HG02759 (cell line): ENCODE results near the gene MRPL38.
A peak's percentile ranks its signal among the peaks of the same experiment; 100 is the strongest.

ENCODE experiments used
- ATAC-seq: cut with Tn5 transposase; IDR thresholded peaks from one replicate; pipeline ENCODE4 v1.9.1; 2021; ENCODE audit warnings: mild to moderate bottlenecking, moderate library complexity; ENCODE audit not compliant: unreplicated experiment

MRPL38 gene

DNA sequence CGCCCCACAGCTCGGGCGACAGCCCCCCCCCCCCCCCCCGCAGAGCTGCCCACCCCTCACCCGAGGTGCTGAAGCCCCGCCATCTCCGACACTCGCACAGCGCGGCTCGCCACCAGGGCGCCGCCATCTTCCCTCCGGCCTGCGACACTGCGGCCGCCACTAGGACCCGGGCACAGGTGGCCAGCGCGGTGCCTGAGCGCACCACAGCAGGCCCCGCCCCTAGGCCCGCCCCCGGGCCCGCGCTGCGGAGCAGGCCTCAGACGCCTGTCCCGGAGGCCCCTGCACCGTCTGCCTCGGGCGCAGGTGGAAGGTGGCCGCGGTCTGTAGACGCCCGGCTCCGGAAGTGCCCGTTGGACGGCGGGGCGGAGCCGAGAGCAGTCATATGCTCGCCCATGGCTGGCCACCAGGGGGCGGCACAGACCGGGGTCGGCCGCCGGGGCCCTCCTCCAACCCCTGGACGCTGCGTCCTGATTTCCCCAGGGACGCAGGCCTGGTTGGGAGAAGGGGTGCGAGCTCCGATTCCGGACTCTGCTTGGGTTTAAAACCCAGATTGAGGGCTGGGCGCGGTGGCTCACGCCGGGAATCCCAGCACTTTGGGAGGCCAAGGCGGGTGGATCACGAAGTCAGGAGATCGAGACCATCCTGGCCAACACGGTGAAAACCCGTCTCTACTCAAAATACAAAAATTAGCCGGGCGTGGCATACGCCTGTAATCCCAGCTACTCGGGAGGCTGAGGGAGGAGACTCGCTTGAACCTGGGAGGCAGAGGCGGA is at the start of gene MRPL38:
Gene MRPL38, minus strand, starts transcription at position 136 of the 773 bp plus-strand sequence. Its CDS starts 9 bp downstream, at position 127.
- ATAC-seq = peak; percentile 97

- ATAC-seq = no peak
Observed at GRCh38 chr17:75950855-75951554, 46.3 kb upstream of the MRPL38 start.

DNA sequence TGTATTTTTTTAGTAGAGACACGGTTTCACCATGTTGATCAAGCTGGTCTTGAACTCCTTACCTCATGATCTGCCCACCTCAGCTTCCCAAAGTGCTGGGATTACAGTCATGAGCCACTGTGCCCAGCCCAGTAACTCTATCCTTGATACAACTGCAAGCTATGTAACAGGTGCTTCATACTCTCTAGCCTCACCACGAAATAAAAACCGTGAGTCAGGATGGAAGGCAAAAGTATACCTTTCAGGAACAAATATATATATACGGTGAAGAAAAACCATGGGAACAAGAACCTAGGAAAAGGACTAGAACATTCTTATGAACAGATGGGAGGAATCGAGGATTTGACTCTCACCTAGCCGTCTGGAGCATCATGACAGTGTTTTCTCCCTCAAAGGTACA is 45.7 kb upstream of the MRPL38 start:
- no peak for ATAC-seq

GRCh38 chr17:75945211-75945610 is 40.5 kb upstream of the MRPL38 start:
- no peak for ATAC-seq

DNA sequence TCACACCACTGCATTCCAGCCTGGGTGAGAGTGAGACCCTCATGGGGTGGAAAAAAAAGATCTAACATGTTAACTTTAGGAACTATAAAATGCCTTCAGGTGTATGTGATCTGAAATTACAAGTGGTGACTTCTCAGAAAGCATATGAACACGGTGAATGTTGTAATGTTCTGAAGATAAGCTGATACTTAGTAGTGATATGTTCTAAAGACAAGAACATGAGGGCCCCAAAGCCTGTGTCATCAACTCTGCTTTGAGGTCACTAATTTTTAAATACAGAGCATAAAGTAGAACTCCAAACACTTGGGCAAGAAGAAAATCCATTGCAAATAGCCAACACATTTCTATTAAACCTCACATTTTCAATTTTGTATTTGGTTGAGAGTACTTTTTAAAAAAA is 38.8 kb upstream of the MRPL38 start:
- ATAC-seq = no peak

DNA sequence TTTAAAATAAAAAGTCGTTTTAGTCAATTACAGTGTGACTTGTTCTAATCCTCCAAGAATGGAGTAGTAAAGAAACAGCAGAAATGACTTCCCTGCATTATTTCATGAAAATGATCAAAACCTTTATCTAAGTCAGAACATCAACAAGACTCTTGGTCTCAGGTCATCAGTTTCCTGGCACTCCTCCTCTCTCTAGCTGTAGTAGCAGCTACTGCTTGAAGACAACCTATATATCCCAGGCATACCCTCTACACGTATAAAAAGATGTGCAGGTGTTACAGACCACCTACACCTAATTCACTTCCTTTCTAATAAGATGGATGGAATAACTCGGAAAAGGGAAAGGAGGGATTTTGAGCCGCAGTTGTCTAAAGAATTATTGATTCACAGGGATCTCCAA is 37.8 kb upstream of the MRPL38 start:
- no peak for ATAC-seq

DNA sequence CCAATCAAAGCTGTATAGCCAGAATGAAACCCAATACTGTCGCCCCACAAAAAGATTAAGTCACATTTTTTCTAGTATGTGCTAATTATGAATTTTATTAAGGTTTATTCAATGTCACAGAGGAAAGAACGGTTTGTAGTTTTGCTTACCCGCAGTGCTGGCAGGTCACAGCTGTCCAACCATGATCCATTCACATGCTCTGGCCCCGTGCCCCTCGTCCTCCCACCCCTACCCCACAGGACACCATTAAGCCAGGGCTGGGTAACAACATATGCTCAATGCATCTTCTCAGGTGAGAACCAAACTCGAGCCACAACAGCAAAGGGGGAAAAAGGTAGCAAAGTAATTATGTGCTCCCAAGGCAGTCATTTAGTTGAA is 36.7 kb upstream of the MRPL38 start:
- no peak for ATAC-seq

- ATAC-seq = peak; percentile 97
Observed at GRCh38 chr17:75940727-75941441, 36.2 kb upstream of the MRPL38 start, which contains the start of gene FBF1. Gene FBF1 (minus strand): TSS chr17:75941042. CDS start chr17:75938149, 2,893 bp downstream.

DNA sequence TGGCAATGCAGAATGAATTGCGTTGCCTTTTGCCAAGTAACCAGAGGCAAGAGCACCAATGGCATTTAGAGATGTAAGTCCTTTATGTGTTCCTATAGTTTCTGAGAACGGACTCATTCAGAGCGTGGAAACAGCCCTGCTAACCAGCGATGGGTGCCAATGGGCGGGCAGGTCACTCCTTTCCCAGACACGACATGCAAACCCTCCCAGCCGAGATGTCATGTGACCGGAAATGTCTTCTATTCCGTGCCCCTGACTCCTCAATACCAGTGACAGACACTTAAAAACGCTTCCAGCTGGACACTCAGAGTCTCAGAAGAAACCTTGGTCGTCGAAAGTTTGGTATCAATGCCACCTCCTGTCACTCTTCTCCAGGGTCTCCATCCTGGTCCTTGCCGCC is 33.0 kb upstream of the MRPL38 start:
- no peak for ATAC-seq

DNA sequence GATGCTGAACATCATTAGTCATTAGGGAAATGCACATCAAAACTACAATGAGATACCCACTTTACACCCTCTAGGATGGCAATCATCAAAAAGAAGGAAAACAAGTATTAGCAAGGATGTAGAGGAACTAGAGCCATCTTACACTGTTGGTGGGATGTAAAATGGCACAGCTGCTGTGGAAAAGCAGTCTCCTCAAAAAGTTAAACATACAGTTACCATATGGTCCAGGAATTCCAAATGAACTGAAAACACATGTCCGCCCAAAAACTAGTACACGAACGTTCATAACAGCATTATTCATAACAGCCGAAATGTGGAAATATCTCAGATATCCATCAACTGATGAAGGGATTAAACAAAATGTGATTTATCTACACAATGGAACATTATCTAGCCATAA is 29.1 kb upstream of the MRPL38 start:
- ATAC-seq = no peak

DNA sequence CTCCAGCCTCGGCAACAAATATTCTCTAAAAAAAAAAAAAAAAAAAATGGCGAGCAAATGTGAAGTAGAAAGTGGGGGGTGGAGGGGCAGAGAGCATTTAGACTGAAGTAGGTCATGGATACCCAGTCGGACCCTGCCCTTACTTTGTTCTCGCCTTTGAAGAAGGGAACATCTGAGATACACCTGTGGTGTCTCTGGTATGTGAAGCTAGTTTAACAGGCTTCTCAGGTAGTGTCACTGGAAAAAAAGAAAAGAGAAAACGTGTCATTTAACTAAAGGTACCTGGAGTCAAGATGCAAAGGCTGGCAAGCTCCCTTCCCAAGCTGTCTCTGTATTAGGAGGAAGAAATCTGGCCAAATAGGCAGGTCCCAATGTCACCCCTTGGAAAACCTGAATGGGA is 28.2 kb upstream of the MRPL38 start:
- ATAC-seq = no peak

- no peak for ATAC-seq
Observed at GRCh38 chr17:75931062-75931461, 26.4 kb upstream of the MRPL38 start.

GRCh38 chr17:75927286-75927922 is 22.7 kb upstream of the MRPL38 start:
- no peak for ATAC-seq

DNA sequence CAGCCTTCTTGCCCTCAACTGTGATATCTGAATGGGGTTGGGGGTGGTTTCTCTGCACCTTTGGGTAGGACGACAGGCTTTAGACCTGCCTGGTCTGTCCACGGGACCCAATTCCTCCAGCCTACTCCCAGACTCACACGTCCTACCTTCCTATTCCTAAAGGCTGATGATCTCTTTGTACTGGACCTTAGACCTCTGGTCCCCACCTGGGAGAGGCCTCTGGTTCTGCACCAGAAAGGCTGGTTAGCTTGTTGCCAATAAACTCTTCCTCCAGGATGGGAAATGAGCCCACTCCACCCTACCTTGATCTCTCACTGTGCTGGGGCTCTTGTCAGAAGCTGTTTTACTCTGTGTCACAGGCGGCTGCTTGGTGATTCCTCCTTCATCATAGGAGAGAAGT is 21.8 kb upstream of the MRPL38 start:
- ATAC-seq = no peak

DNA sequence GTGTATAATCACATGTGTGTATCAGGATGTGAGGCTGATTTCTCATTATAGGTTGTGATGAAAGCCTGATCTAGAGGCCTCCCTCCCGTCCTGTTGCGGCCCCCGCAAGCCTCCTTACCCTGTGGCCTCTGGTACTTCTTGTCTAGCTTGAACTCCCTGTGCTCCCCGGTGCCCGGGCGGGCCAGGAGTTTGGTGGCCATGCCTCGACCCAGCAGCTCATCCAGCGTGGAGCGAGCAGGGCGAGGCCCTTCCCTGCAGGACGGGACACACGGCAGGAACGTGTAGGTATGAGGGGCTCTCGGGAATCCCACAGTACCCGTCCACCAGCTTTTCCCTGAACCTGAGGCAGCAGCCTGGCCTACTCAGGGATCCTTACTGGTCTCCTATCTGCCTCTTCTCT is 21.2 kb upstream of the MRPL38 start:
- ATAC-seq = no peak

DNA sequence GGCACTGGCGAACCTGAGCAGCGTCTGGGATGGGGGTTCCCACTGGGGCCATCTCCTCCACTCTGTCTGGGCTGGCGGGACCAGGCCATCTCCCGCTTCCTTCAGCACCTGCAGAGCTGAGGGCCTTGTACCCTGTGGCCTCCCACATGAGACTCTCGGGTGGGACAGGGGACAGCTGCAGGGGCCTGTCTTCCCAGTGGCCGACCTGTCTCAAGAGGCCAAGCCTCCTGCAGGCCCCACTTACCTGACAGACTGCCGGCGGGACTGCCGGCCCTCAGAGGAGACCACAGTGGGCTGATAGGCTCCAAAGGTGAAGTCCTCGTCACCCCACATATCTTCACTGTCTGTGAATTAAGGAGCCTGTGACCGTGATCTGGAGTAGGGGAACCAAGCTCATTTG is 20.4 kb upstream of the MRPL38 start:
- no peak for ATAC-seq

GRCh38 chr17:75922963-75923874 is 18.5 kb upstream of the MRPL38 start:
- no peak for ATAC-seq

DNA sequence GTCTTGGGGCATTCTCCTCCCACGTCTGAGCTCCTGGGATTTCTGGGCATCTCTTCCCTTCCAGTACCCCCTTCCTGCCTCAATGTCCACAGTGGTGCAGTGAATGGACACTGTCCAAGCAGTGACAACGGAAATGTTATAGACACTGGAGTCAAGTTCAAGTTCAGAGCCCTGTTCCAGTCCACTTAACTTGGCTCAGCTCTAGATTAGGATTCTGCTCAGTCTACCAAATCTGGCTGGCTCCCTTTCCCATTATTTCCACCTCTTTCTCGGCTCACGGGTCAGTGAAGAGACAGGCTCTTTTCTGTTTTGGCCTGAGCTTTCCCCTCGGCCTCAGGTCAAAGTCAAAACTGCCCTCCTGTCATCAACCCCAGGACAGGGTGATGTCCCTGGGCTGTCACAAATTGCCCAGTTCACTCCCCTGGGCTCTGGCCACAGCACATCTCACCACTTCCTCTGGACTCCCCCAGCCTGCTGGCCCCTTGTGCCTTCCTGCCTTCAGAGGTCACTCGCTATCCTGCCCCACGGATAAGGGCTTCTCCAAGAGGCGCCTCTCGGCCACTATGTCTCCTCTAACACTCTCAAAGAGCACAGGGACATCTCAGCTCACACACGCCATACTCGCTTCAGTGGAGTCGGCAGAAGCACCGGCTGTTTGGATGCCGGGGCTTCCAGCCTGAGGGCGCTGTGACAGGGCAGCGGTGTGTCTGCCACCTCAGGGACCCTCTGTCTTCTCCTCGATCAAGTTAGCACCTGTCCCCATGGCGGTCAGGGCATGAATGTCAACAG is 17.7 kb upstream of the MRPL38 start:
- no peak for ATAC-seq

DNA sequence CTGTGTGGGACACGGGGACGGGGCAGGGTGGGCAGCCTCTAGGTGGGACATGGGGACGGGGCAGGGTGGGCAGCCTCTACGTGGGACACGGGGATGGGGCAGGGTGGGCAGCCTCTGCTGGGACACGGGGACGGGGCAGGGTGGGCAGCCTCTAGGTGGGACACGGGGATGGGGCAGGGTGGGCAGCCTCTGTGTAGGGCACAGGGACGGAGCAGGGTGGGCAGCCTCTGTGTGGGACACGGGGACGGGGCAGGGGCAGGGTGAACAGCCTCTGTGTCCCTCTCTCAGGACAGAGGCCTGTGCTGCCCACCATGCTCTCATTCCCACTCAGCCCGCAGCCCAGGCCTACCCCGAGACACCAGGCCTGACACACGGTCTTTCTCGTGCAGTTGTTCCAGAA is 16.9 kb upstream of the MRPL38 start:
- no peak for ATAC-seq
